H1 (cell line): Measurements from ENCODE around the gene HOXA10. TPM values are rescaled to one million over a fixed set of nuclear protein-coding genes. Genes with fewer than 3 reads are reported as not detected.

ENCODE experiments used
- CTCF ChIA-PET: fragments of 300-600 bp; sonication (Branson Sonifier 250); formaldehyde crosslinking; loops from one replicate; lab custom pipeline; 2021; ENCODE audit not compliant: partially characterized antibody; lab: Charles Lee
- POLR2A ChIA-PET: fragments of 300-600 bp; sonication (Branson Sonifier 250); formaldehyde crosslinking; loops from one replicate; lab custom pipeline; 2021; ENCODE audit warnings: inconsistent platforms; ENCODE audit not compliant: partially characterized antibody; lab: Charles Lee
- DNase-seq, 2 experiments: peaks; one replicate each; pipeline versions ENCODE4 v3.0.0 to v3.0.0-alpha.2; 2010 to 2022; ENCODE audit warnings: low spot score in 2 of 2, low read depth in 1 of 2, mixed read lengths in 1 of 2
- FAIRE-seq: peaks from 2 replicates; lab custom pipeline; 2011; peaks lifted over from hg19 to GRCh38; lab: Jason Lieb, UNC
- H2AFZ ChIP-seq: 2 replicates; pipeline ENCODE4 v1.8.1; 2012; ENCODE audit warnings: low read length, inconsistent platforms
- H2AK5ac ChIP-seq: 2 replicates; pipeline ENCODE4 v1.6.1; 2013; ENCODE audit warnings: low read depth, low read length
- H2BK120ac ChIP-seq: replicated peaks from 2 replicates; pipeline ENCODE3; 2013; ENCODE audit warnings: low read depth, low read length, inconsistent platforms
- H2BK12ac ChIP-seq: 2 replicates; pipeline ENCODE4 v1.6.1; 2013; ENCODE audit warnings: low read depth, low read length
- H2BK15ac ChIP-seq: 2 replicates; pipeline ENCODE4 v1.6.1; 2013; ENCODE audit warnings: low read length
- H2BK20ac ChIP-seq: 2 replicates; pipeline ENCODE4 v1.6.1; 2013; ENCODE audit warnings: low read length
- H2BK5ac ChIP-seq: 2 replicates; pipeline ENCODE4 v1.6.1; 2013; ENCODE audit warnings: low read depth, low read length
- H3K14ac ChIP-seq: 2 replicates; pipeline ENCODE4 v1.6.1; 2013; ENCODE audit warnings: inconsistent platforms; ENCODE audit not compliant: insufficient read length
- H3K18ac ChIP-seq: 2 replicates; pipeline ENCODE4 v1.6.1; 2013; ENCODE audit warnings: low read length; ENCODE audit errors: extremely low read depth
- H3K23ac ChIP-seq: 2 replicates; pipeline ENCODE4 v1.6.1; 2013; ENCODE audit warnings: inconsistent platforms; ENCODE audit not compliant: insufficient read length
- H3K23me2 ChIP-seq: 2 replicates; pipeline ENCODE4 v1.6.1; 2013; ENCODE audit warnings: low read depth, low read length
- H3K27ac ChIP-seq: 2 replicates; pipeline ENCODE4 v1.6.1; 2011; ENCODE audit warnings: low read depth, low read length, inconsistent platforms
- H3K27me3 ChIP-seq, 4 experiments: replicated peaks in 1 of 4; 1 replicate in 1 of 4; 2 replicates in 3 of 4; pipeline versions ENCODE4 v1.6.1 to v1.8.1; 2011 to 2013; ENCODE audit warnings: low read length in 3 of 4, mild to moderate bottlenecking in 3 of 4, inconsistent platforms in 2 of 4, mixed read lengths in 2 of 4, moderate library complexity in 1 of 4; ENCODE audit not compliant: control insufficient read depth in 3 of 4, insufficient read depth in 3 of 4; ENCODE audit errors: extremely low read depth in 1 of 4
- H3K36me3 ChIP-seq, 4 experiments: 2 replicates each; pipeline versions ENCODE4 v1.6.1 to v1.8.1; 2011 to 2013; ENCODE audit warnings: mild to moderate bottlenecking in 4 of 4, low read length in 3 of 4, moderate library complexity in 2 of 4, control low read depth in 1 of 4, inconsistent platforms in 1 of 4; ENCODE audit not compliant: insufficient read depth in 4 of 4, control insufficient read depth in 2 of 4
- H3K4ac ChIP-seq: replicated peaks from 2 replicates; pipeline ENCODE3; 2013; ENCODE audit warnings: low read length, low read depth, mixed read lengths, inconsistent platforms; ENCODE audit not compliant: insufficient read length
- H3K4me1 ChIP-seq, 4 experiments: replicated peaks in 1 of 4; 1 replicate in 1 of 4; 2 replicates in 3 of 4; pipeline versions ENCODE4 v1.6.1 to v1.8.1; 2011 to 2013; ENCODE audit warnings: low read length in 3 of 4, inconsistent platforms in 2 of 4, mixed read lengths in 1 of 4; ENCODE audit not compliant: insufficient read depth in 4 of 4, control insufficient read depth in 3 of 4
- H3K4me2 ChIP-seq, 2 experiments: 2 replicates each; pipeline versions ENCODE4 v1.6.1 to v1.8.1; 2011 to 2013; ENCODE audit warnings: low read depth in 2 of 2, low read length in 2 of 2, control low read depth in 1 of 2, inconsistent platforms in 1 of 2, mild to moderate bottlenecking in 1 of 2; ENCODE audit not compliant: insufficient read depth in 1 of 2
- H3K4me3 ChIP-seq, 4 experiments: fragments of 200-600, 300-600 bp in 1 of 4; sonication (generic), shearing (Covaris generic), sonication (Bioruptor Twin) in 1 of 4; 2 replicates each; pipeline versions ENCODE4 v1.5.1 to v1.8.1; 2011 to 2016; ENCODE audit warnings: low read length in 4 of 4, low read depth in 3 of 4, control low read depth in 2 of 4, inconsistent platforms in 2 of 4, mild to moderate bottlenecking in 2 of 4, mixed read lengths in 1 of 4, moderate library complexity in 1 of 4; ENCODE audit not compliant: insufficient read depth in 2 of 4; ENCODE audit errors: extremely low read depth in 1 of 4
- H3K56ac ChIP-seq: replicated peaks from 2 replicates; pipeline ENCODE3; 2013; ENCODE audit warnings: low read depth, mild to moderate bottlenecking, mixed read lengths, low read length, inconsistent platforms; ENCODE audit not compliant: insufficient read length
- H3K79me1 ChIP-seq: 2 replicates; pipeline ENCODE4 v1.6.1; 2013; ENCODE audit warnings: low read depth, low read length, control low read depth
- H3K79me2 ChIP-seq, 2 experiments: 2 replicates each; pipeline versions ENCODE4 v1.6.1 to v1.8.1; 2012 to 2013; ENCODE audit warnings: low read length in 2 of 2, mild to moderate bottlenecking in 2 of 2, inconsistent platforms in 1 of 2; ENCODE audit not compliant: insufficient read depth in 2 of 2, control insufficient read depth in 1 of 2
- H3K9ac ChIP-seq, 4 experiments: replicated peaks in 1 of 4; 1 replicate in 1 of 4; 2 replicates in 3 of 4; pipeline versions ENCODE4 v1.6.1 to v1.8.1; 2011 to 2013; ENCODE audit warnings: low read depth in 3 of 4, low read length in 3 of 4, control low read depth in 2 of 4, mild to moderate bottlenecking in 2 of 4, moderate library complexity in 2 of 4, inconsistent platforms in 1 of 4; ENCODE audit errors: extremely low read depth in 1 of 4
- H3K9me3 ChIP-seq, 2 experiments: 2 replicates each; pipeline versions ENCODE4 v1.6.1 to v1.8.1; 2012 to 2013; ENCODE audit warnings: mild to moderate bottlenecking in 2 of 2, moderate library complexity in 2 of 2, control low read depth in 1 of 2, inconsistent platforms in 1 of 2, low read depth in 1 of 2, low read length in 1 of 2, mixed read lengths in 1 of 2; ENCODE audit not compliant: insufficient read depth in 2 of 2
- H4K20me1 ChIP-seq, 2 experiments: replicated peaks in 1 of 2; 2 replicates each; pipeline versions ENCODE3 to v1.8.1; 2011 to 2013; ENCODE audit warnings: inconsistent platforms in 2 of 2, low read length in 2 of 2, mild to moderate bottlenecking in 1 of 2; ENCODE audit not compliant: insufficient read depth in 2 of 2, control insufficient read depth in 1 of 2
- H4K5ac ChIP-seq: 2 replicates; pipeline ENCODE4 v1.6.1; 2013; ENCODE audit warnings: low read length, low read depth, mixed read lengths, inconsistent platforms; ENCODE audit not compliant: insufficient read length
- H4K8ac ChIP-seq: 2 replicates; pipeline ENCODE4 v1.8.0; 2013; ENCODE audit warnings: mild to moderate bottlenecking, moderate library complexity, low read length, inconsistent platforms; ENCODE audit not compliant: insufficient read depth; ENCODE audit errors: extremely low read depth
- H4K91ac ChIP-seq: replicated peaks from 2 replicates; pipeline ENCODE3; 2013; ENCODE audit warnings: low read length, mixed read lengths, inconsistent platforms; ENCODE audit not compliant: insufficient read length
- CBX8 ChIP-seq: fragments of 300-800, 300-1000 bp; sonication (generic); IDR thresholded peaks from 2 replicates; pipeline ENCODE4 v1.7.1; 2016; ENCODE audit warnings: low read depth, low read length, borderline replicate concordance
- SIX5 ChIP-seq: IDR thresholded peaks from 2 replicates; pipeline ENCODE4 v1.6.1; 2011; ENCODE audit warnings: mild to moderate bottlenecking, low read depth, low read length
- WGBS, 2 experiments: shearing (Covaris generic) in 1 of 2; methylation state at CpG; one replicate each; pipeline versions ENCODE4 v1.1.6 to v1.1.7; 2013 to 2015; ENCODE audit warnings: low lambda C conversion rate in 2 of 2, mixed read lengths in 2 of 2, inconsistent platforms in 1 of 2, low coverage in 1 of 2, missing lambda C conversion rate in 1 of 2; ENCODE audit not compliant: insufficient replicate concordance in 2 of 2, insufficient coverage in 1 of 2, insufficient read length in 1 of 2; ENCODE audit errors: extremely low coverage in 1 of 2, missing lambda C conversion rate in 1 of 2; 5-methylcytosine and 5-hydroxymethylcytosine counted together
- polyA plus RNA-seq, 7 experiments: library from polyadenylated mRNA; depleted of rRNA in 3 of 7; stranded (reverse) in 5 of 7; unstranded in 2 of 7; fragments of >200 nt in 5 of 7; fragments of 200-250 nt in 2 of 7; gene quantifications; 1 replicate in 5 of 7; 2 replicates in 1 of 7; 4 replicates in 1 of 7; pipeline versions ENCODE4 v1.2.1 to v1.2.3, GENCODE V29; 2011 to 2013; ENCODE audit warnings: missing spikeins in 2 of 7, mixed read lengths in 2 of 7
- total RNA-seq: library from RNA; stranded (reverse); fragmentation: NEBNext Ultra II Directional; extraction: Animal tissue kit (Norgen Biotek cat#: 25700); gene quantifications from 2 replicates; pipeline ENCODE4 v1.2.1, GENCODE V29; 2021

Gene HOXA10
- total and polyA plus RNA-seq, 2 of the 8 experiments (the other 6 are each of a cell fraction or from before 2014, with no cell fraction given): not detected

- Histone ChIP-seq H3K4me1 (peaks cover 4 to 11% (median 5%) of the 10 kb centered on the region in 4 experiments; a peak in 5 of 7 replicates), H3K4me2 (no peak overlapping the region), H3K27me3 (peaks cover 99 to 100% (median 100%) of the 10 kb centered on the region in 4 experiments), H2AK5ac (no peak overlapping the region), H4K91ac (no peak overlapping the region), H3K56ac (no peak overlapping the region), H2AFZ (no peak overlapping the region), H3K18ac (no peak overlapping the region), H2BK120ac (no peak overlapping the region), H3K4me3 (no peak overlapping the region), H3K79me1 (no peaks in the 10 kb centered on the region), H3K23ac (no peak overlapping the region), H4K5ac (no peak overlapping the region), H2BK15ac (peak overlapping the region; percentile 75; the same call in 1 of the 2 replicates), H4K8ac (no peak overlapping the region), H3K27ac (no peak overlapping the region), H3K79me2 (no peaks in the 10 kb centered on the region), H4K20me1 (peaks cover 41 to 55% of the 10 kb centered on the region in 2 experiments), H3K36me3 (peaks cover 0 to 18% (median 0%) of the 10 kb centered on the region in 4 experiments; a peak in 1 of 8 replicates), H3K9ac (no peak overlapping the region), H3K9me3 (no peaks in the 10 kb centered on the region; a peak in 1 of 4 replicates), H3K23me2 (no peaks in the 10 kb centered on the region; the same call in 1 of the 2 replicates), H2BK12ac (no peak overlapping the region), H2BK20ac (no peak overlapping the region), H3K14ac (no peak overlapping the region), H3K4ac (no peak overlapping the region), H2BK5ac (no peak overlapping the region)
- CTCF ChIA-PET: interaction anchor here (0.7 to 2.4 kb wide), 12 partner anchors 10 to 920 kb away, joined by 3 to 8 read pairs (median 4); partner anchors contain the start of gene EVX1
- 80% methylated on average over 3 of the region's 3 CpGs; no CpG with 5 or more reads in 1 of the 2 experiments for whole genome bisulfite sequencing, 2 experiments
- DNase-seq (no peak), FAIRE-seq (no peak)
- POLR2A ChIA-PET: no interaction called here
- TF ChIP-seq CBX8 (0 out of 2 replicates have a peak, but pooled peaks have one; percentile 10), SIX5 (no peak)
These were observed 2.4 kb upstream of the HOXA10 start for GRCh38 chr7:27176524-27176845.
